Gastroesophageal sphincter (tissue), 3 donors: ENCODE results near the gene PMP22.

Experiments used
- CTCF ChIP-seq, 4 experiments: fragments of 200-600 bp in 2 of 4; fragments of 450-650 bp in 2 of 4; sonication (generic) in 1 of 4; IDR thresholded peaks; one replicate each; pipeline ENCODE4 v1.5.1; 2017 to 2019; ENCODE audit warnings: antibody characterized with exemption in 4 of 4, mild to moderate bottlenecking in 2 of 4, moderate library complexity in 2 of 4
- EP300 ChIP-seq: sonication (generic); formaldehyde crosslinking; IDR thresholded peaks from one replicate; pipeline ENCODE4 v1.6.1; 2017; ENCODE audit warnings: antibody characterized with exemption, mild to moderate bottlenecking
- POLR2A ChIP-seq, 2 donors: fragments of 450-650 bp; IDR thresholded peaks; one replicate each; pipeline ENCODE4 v1.6.1; 2017; ENCODE audit warnings: antibody characterized with exemption in 2 of 2, mild to moderate bottlenecking in 2 of 2, moderate library complexity in 1 of 2
- POLR2AphosphoS5 ChIP-seq: sonication (generic); formaldehyde crosslinking; IDR thresholded peaks from one replicate; pipeline ENCODE4 v1.6.1; 2017; ENCODE audit warnings: antibody characterized with exemption

- TF ChIP-seq POLR2AphosphoS5 (no peak), POLR2A (IDR thresholded peaks at IDR 0.05) (no peak), CTCF (IDR thresholded peaks at IDR 0.05) (no peak), EP300 (no peak)
Measured at GRCh38 chr17:15291674-15292361, 26.7 kb upstream of the PMP22 start.
